HPDE6-E6E7 (cell line): Measurements from ENCODE around the gene RAP1GAP.
"Not testable (repeated sequence)": the region's sequence is repeated elsewhere in the genome, so short reads cannot be mapped to it uniquely, and the experiment has no call there.

ENCODE experiments used
- DNase-seq: peaks from one replicate; pipeline ENCODE4 v3.0.0; 2011; ENCODE audit warnings: missing footprints; ENCODE audit errors: extremely low spot score

Gene RAP1GAP

GRCh38 chr1:21569820-21570527 lies 99.2 kb downstream of the RAP1GAP start:
- no peak for DNase-seq

GRCh38 chr1:21568809-21569385 lies 100.3 kb downstream of the RAP1GAP start:
- DNase-seq, result no peak

GRCh38 chr1:21568006-21568746 lies 101.0 kb downstream of the RAP1GAP start:
- DNase-seq, result peak; percentile 31

GRCh38 chr1:21567241-21568005 lies 101.7 kb downstream of the RAP1GAP start:
- DNase-seq, result no peak

GRCh38 chr1:21566361-21566760 lies 102.8 kb downstream of the RAP1GAP start:
- not testable (repeated sequence) for DNase-seq

GRCh38 chr1:21565285-21565684 lies 103.9 kb downstream of the RAP1GAP start:
- DNase-seq, result no peak

- no peak for DNase-seq
These were observed 104.5 kb downstream of the RAP1GAP start for GRCh38 chr1:21564521-21565095.

GRCh38 chr1:21563971-21564370 lies 105.2 kb downstream of the RAP1GAP start:
- no peak for DNase-seq

GRCh38 chr1:21562896-21563295 lies 106.3 kb downstream of the RAP1GAP start:
- DNase-seq, result no peak

GRCh38 chr1:21560916-21561638 lies 108.1 kb downstream of the RAP1GAP start:
- DNase-seq, result no peak

GRCh38 chr1:21559788-21560567 lies 109.2 kb downstream of the RAP1GAP start:
- DNase-seq, result no peak

- no peak for DNase-seq
These were observed 115.8 kb downstream of the RAP1GAP start for GRCh38 chr1:21553116-21553926.

- DNase-seq, result no peak
These were observed 116.4 kb downstream of the RAP1GAP start for GRCh38 chr1:21552715-21553114.

- no peak for DNase-seq
These were observed 118.2 kb downstream of the RAP1GAP start for GRCh38 chr1:21550866-21551475.

- DNase-seq, result no peak
These were observed 119.1 kb downstream of the RAP1GAP start for GRCh38 chr1:21550097-21550496.

GRCh38 chr1:21547876-21548275 lies 121.3 kb downstream of the RAP1GAP start:
- no peak for DNase-seq
